ENCODE data around the gene CCDC157. TPM values are rescaled to one million over a fixed set of nuclear protein-coding genes. Genes with fewer than 3 reads are reported as not detected.

CCDC157 gene
- total RNA-seq (1 to 10 TPM; 1.8 to 6.9 (median 3.2) TPM), polyA plus RNA-seq (1 to 10 TPM; 1.4 to 2.1 TPM), total RNA-seq (11.6 reads per million, percentile 39 among the genes with 10 or more reads in this experiment)

- Histone ChIP-seq H3K36me3 (ENCODE audit: control insufficient read depth in 2 of 3, insufficient read depth in 3 of 3, low read length in 3 of 3) (peaks cover 7 to 30% (median 14%) of the 10 kb centered on the region in 3 experiments), H3K4me1 (ENCODE audit: control insufficient read depth in 2 of 2, insufficient read depth in 2 of 2, low read length in 2 of 2) (peaks cover 32 to 37% of the 10 kb centered on the region in 2 donors), H3K27me3 (ENCODE audit: control insufficient read depth in 2 of 2, insufficient read depth in 2 of 2, low read length in 2 of 2) (no peaks in the 10 kb centered on the region), H3K27ac (ENCODE audit: low read depth, low read length) (peak within 1 kb of the TSS; percentile 100), H3K9me3 (ENCODE audit: control insufficient read depth in 2 of 3, low read length in 3 of 3) (no peaks in the 10 kb centered on the region), H3K4me3 (ENCODE audit: low read length) (peak within 1 kb of the TSS; percentile 94)
- ATAC-seq (peak; percentile 94), DNase-seq (peak; percentile 78 to 90 (median 86))
- Mint-ChIP-seq H3K27me3 (peaks cover 0 to 6% (median 0%) of the 10 kb centered on the region in 5 donors), H3K27ac (peak within 1 kb of the TSS; percentile 86 to 99 (median 95)), H3K36me3 (peaks cover 8 to 18% (median 9%) of the 10 kb centered on the region in 5 donors), H3K9me3 (peaks cover 0 to 2% (median 0%) of the 10 kb centered on the region in 11 donors), H3K4me1 (peaks cover 35 to 62% (median 54%) of the 10 kb centered on the region in 7 donors), H3K4me3 (peak within 1 kb of the TSS; percentile 92 to 99 (median 95))
- intact Hi-C loops (cut with micrococcal nuclease), result loop anchor here (1.0 to 2.0 kb wide), 11 partner anchors 29 to 753 kb away; partner anchors contain the start of genes CASTOR1 (in 2 of the 2), OSM (in 2 of the 2), RNF215 (in 2 of the 2) and NF2 (in 1 of the 2)
- CTCF ChIA-PET, result interaction anchor here (0.9 to 3.1 kb wide), 5 partner anchors 26 to 70 kb away, joined by 3 to 18 read pairs (median 3); partner anchors contain the start of gene CASTOR1
- POLR2A ChIA-PET, result interaction anchor here (0.6 to 7.9 kb wide), 22 partner anchors 10 to 518 kb away, joined by 3 to 87 read pairs (median 6); partner anchors contain the start of genes ASCC2, CASTOR1, RNF215 and SEC14L2
Observed at GRCh38 chr22:30356449-30357235, at the start of gene CCDC157, which contains the start of gene SF3A1. TSS of gene CCDC157 (plus strand) at chr22:30357007. CDS start at chr22:30366001, 8,994 bp downstream. TSS of gene SF3A1 (minus strand) at chr22:30356894. CDS start at chr22:30356792, 102 bp downstream.

GRCh38 chr22:30307041-30307574, 49.7 kb upstream of the CCDC157 start:
- Mint-ChIP-seq H3K36me3 (peaks cover 7 to 37% (median 17%) of the 10 kb centered on the region in 5 donors), H3K9me3 (peaks cover 0 to 1% (median 0%) of the 10 kb centered on the region in 11 donors)
- H3K4me3 ChIP-seq (ENCODE audit: low read length), result peak overlapping the region; percentile 41

GRCh38 chr22:30308093-30308492, 48.7 kb upstream of the CCDC157 start:
- H3K9me3 ChIP-seq (ENCODE audit: control insufficient read depth in 2 of 3, low read length in 3 of 3), result no peaks in the 10 kb centered on the region
- intact Hi-C loops (cut with micrococcal nuclease), result loop anchor here (5.0 kb wide), 2 partner anchors 114 to 284 kb away; partner anchors contain the start of gene PES1 (in 1 of the 2)
- no peaks in the 10 kb centered on the region for H3K27me3 ChIP-seq (ENCODE audit: control insufficient read depth in 2 of 2, insufficient read depth in 2 of 2, low read length in 2 of 2)
- peak overlapping the region; percentile 18 for H3K4me3 ChIP-seq (ENCODE audit: low read length)
- Mint-ChIP-seq H3K36me3 (peaks cover 7 to 39% (median 14%) of the 10 kb centered on the region in 5 donors), H3K27me3 (no peaks in the 10 kb centered on the region), H3K4me1 (peaks cover 88 to 100% (median 97%) of the 10 kb centered on the region in 7 donors), H3K4me3 (peak overlapping the region; percentile 69 to 97 (median 80)), H3K9me3 (peaks cover 0 to 3% (median 0%) of the 10 kb centered on the region in 11 donors), H3K27ac (peak overlapping the region; percentile 87 to 99 (median 97))
- H3K27ac ChIP-seq (ENCODE audit: low read depth, low read length), result peak overlapping the region; percentile 75
- DNase-seq (no peak), ATAC-seq (no peak)
- ChIA-PET POLR2A (interaction anchor here (0.7 to 48.9 kb wide), 5 partner anchors 7 to 754 kb away, joined by 3 to 1265 read pairs (median 8); partner anchors contain the start of genes CASTOR1 and TBC1D10A), CTCF (interaction anchor here (1.5 to 12.2 kb wide), 3 partner anchors 18 to 82 kb away, joined by 3 to 74 read pairs (median 6); partner anchors contain the start of gene CASTOR1)
- H3K36me3 ChIP-seq (ENCODE audit: control insufficient read depth in 2 of 3, insufficient read depth in 3 of 3, low read length in 3 of 3), result peaks cover 0 to 6% (median 0%) of the 10 kb centered on the region in 3 experiments
- peaks cover 95 to 98% of the 10 kb centered on the region in 2 donors for H3K4me1 ChIP-seq (ENCODE audit: control insufficient read depth in 2 of 2, insufficient read depth in 2 of 2, low read length in 2 of 2)

More at GRCh38 chr22:30307041-30307574, 49.7 kb upstream of the CCDC157 start:
- intact Hi-C loops (cut with micrococcal nuclease), result loop anchor here (5.0 kb wide), 2 partner anchors 115 to 285 kb away; partner anchors contain the start of gene PES1 (in 1 of the 2)
- Histone ChIP-seq H3K9me3 (ENCODE audit: control insufficient read depth in 2 of 3, low read length in 3 of 3) (no peaks in the 10 kb centered on the region), H3K27ac (ENCODE audit: low read depth, low read length) (peak overlapping the region; percentile 75), H3K36me3 (ENCODE audit: control insufficient read depth in 2 of 3, insufficient read depth in 3 of 3, low read length in 3 of 3) (peaks cover 0 to 6% (median 0%) of the 10 kb centered on the region in 3 experiments), H3K27me3 (ENCODE audit: control insufficient read depth in 2 of 2, insufficient read depth in 2 of 2, low read length in 2 of 2) (no peaks in the 10 kb centered on the region), H3K4me1 (ENCODE audit: control insufficient read depth in 2 of 2, insufficient read depth in 2 of 2, low read length in 2 of 2) (peaks cover 95 to 98% of the 10 kb centered on the region in 2 donors)
- H3K4me3 Mint-ChIP-seq, result peak overlapping the region; percentile 69 to 97 (median 84)
- DNase-seq (no peak), ATAC-seq (no peak)
- ChIA-PET CTCF (interaction anchor here (0.6 to 12.2 kb wide), 5 partner anchors 17 to 897 kb away, joined by 3 to 74 read pairs (median 3); partner anchors contain the start of gene CASTOR1), POLR2A (interaction anchor here (0.5 to 48.9 kb wide), 8 partner anchors 6 to 633 kb away, joined by 3 to 1265 read pairs (median 6); partner anchors contain the start of genes ASCC2, CASTOR1, CCDC157 and SF3A1)
- H3K27ac Mint-ChIP-seq, result peak overlapping the region; percentile 87 to 99 (median 97)
- H3K27me3 Mint-ChIP-seq, result no peaks in the 10 kb centered on the region
- H3K4me1 Mint-ChIP-seq, result peaks cover 88 to 100% (median 97%) of the 10 kb centered on the region in 7 donors

- H3K9me3 ChIP-seq (ENCODE audit: control insufficient read depth in 2 of 3, low read length in 3 of 3), result no peaks in the 10 kb centered on the region
- CTCF ChIA-PET, result interaction anchor here (1.5 to 12.2 kb wide), 3 partner anchors 18 to 82 kb away, joined by 3 to 74 read pairs (median 6); partner anchors contain the start of gene CASTOR1
- H3K4me3 ChIP-seq (ENCODE audit: low read length), result peak overlapping the region; percentile 18
- peak overlapping the region; percentile 69 to 97 (median 80) for H3K4me3 Mint-ChIP-seq
- peaks cover 1 to 33% (median 10%) of the 10 kb centered on the region in 5 donors for H3K36me3 Mint-ChIP-seq
- H3K27ac Mint-ChIP-seq, result peak overlapping the region; percentile 87 to 99 (median 97)
- no peaks in the 10 kb centered on the region for H3K27me3 Mint-ChIP-seq
- no peak for ATAC-seq
- intact Hi-C loops (cut with micrococcal nuclease), result loop anchor here (5.0 kb wide), 2 partner anchors 114 to 284 kb away; partner anchors contain the start of gene PES1 (in 1 of the 2)
- peaks cover 85 to 100% (median 92%) of the 10 kb centered on the region in 7 donors for H3K4me1 Mint-ChIP-seq
- H3K27me3 ChIP-seq (ENCODE audit: control insufficient read depth in 2 of 2, insufficient read depth in 2 of 2, low read length in 2 of 2), result no peaks in the 10 kb centered on the region
- H3K27ac ChIP-seq (ENCODE audit: low read depth, low read length), result peak overlapping the region; percentile 75
- peaks cover 0 to 3% (median 0%) of the 10 kb centered on the region in 11 donors for H3K9me3 Mint-ChIP-seq
- H3K4me1 ChIP-seq (ENCODE audit: control insufficient read depth in 2 of 2, insufficient read depth in 2 of 2, low read length in 2 of 2), result peaks cover 93 to 97% of the 10 kb centered on the region in 2 donors
- POLR2A ChIA-PET, result interaction anchor here (0.7 to 48.9 kb wide), 6 partner anchors 7 to 755 kb away, joined by 3 to 1265 read pairs (median 13); partner anchors contain the start of genes CASTOR1, CCDC157, SF3A1 and TBC1D10A
- H3K36me3 ChIP-seq (ENCODE audit: control insufficient read depth in 2 of 3, insufficient read depth in 3 of 3, low read length in 3 of 3), result peaks cover 0 to 4% (median 0%) of the 10 kb centered on the region in 3 experiments
- peak in 1 of 9 donors; percentile 59 for DNase-seq
Observed at GRCh38 chr22:30308518-30309230, 48.1 kb upstream of the CCDC157 start.

GRCh38 chr22:30309951-30310741, 46.7 kb upstream of the CCDC157 start:
- peak overlapping the region; percentile 48 to 87 (median 80) for H3K4me3 Mint-ChIP-seq
- ChIA-PET POLR2A (interaction anchor here (0.5 to 48.9 kb wide), 5 partner anchors 9 to 345 kb away, joined by 3 to 1265 read pairs (median 18); partner anchors contain the start of genes CASTOR1, CCDC157, SF3A1 and TBC1D10A), CTCF (interaction anchor here (0.6 to 12.2 kb wide), 10 partner anchors 9 to 968 kb away, joined by 3 to 74 read pairs (median 3); partner anchors contain the start of genes CASTOR1 and MORC2)
- Histone ChIP-seq H3K27me3 (ENCODE audit: control insufficient read depth in 2 of 2, insufficient read depth in 2 of 2, low read length in 2 of 2) (no peaks in the 10 kb centered on the region), H3K36me3 (ENCODE audit: control insufficient read depth in 2 of 3, insufficient read depth in 3 of 3, low read length in 3 of 3) (no peaks in the 10 kb centered on the region), H3K27ac (ENCODE audit: low read depth, low read length) (peak overlapping the region; percentile 75), H3K9me3 (ENCODE audit: control insufficient read depth in 2 of 3, low read length in 3 of 3) (no peaks in the 10 kb centered on the region), H3K4me1 (ENCODE audit: control insufficient read depth in 2 of 2, insufficient read depth in 2 of 2, low read length in 2 of 2) (peaks cover 93 to 97% of the 10 kb centered on the region in 2 donors), H3K4me3 (ENCODE audit: low read length) (peak overlapping the region; percentile 36)
- H3K27ac Mint-ChIP-seq, result peak overlapping the region; percentile 88 to 99 (median 97)
- peaks cover 0 to 39% (median 8%) of the 10 kb centered on the region in 5 donors for H3K36me3 Mint-ChIP-seq
- intact Hi-C loops (cut with micrococcal nuclease), result loop anchor here (5.0 kb wide), 2 partner anchors 112 to 282 kb away; partner anchors contain the start of gene PES1 (in 1 of the 2)
- H3K9me3 Mint-ChIP-seq, result peaks cover 0 to 3% (median 0%) of the 10 kb centered on the region in 11 donors
- DNase-seq (peak in 7 of 9 donors; percentile 54 to 68 (median 58)), ATAC-seq (peak; percentile 56)
- H3K4me1 Mint-ChIP-seq, result peaks cover 86 to 100% (median 92%) of the 10 kb centered on the region in 7 donors
- H3K27me3 Mint-ChIP-seq, result no peaks in the 10 kb centered on the region

Data from naive thymus-derived CD4-positive, alpha-beta T cell (primary cell).